Measurements from ENCODE around the gene FRMD5. TPM values are rescaled to one million over a fixed set of nuclear protein-coding genes. Genes with fewer than 3 reads are reported as not detected.

FRMD5 gene
- total RNA-seq, 1 experiment from 2014 or later = 3.9 TPM

- no peaks in the 10 kb centered on the region for H3K79me2 ChIP-seq (ENCODE audit: insufficient read depth, low read length)
- Mint-ChIP-seq H3K4me1 (peaks cover 65 to 68% of the 10 kb centered on the region in 2 experiments), H3K4me3 (no peak overlapping the region), H3K27me3 (ENCODE audit: low read depth) (peaks cover 47% of the 10 kb centered on the region), H3K27ac (no peak overlapping the region; a peak in 1 of 7 replicates), H3K9me3 (peaks cover 0 to 2% of the 10 kb centered on the region in 2 experiments; a peak in 1 of 5 replicates), H3K36me3 (ENCODE audit: insufficient read depth in 1 of 3, low read depth in 3 of 3) (no peaks in the 10 kb centered on the region)
- H2BK5ac ChIP-seq (ENCODE audit: insufficient read length, low read length) = no peak overlapping the region
- H3K4me2 ChIP-seq (ENCODE audit: insufficient read depth, insufficient read length, low read length) = no peak overlapping the region
- H3K27me3 ChIP-seq (ENCODE audit: insufficient read depth, low read length) = no peaks in the 10 kb centered on the region
- no peaks in the 10 kb centered on the region for H3K9me3 ChIP-seq (ENCODE audit: control insufficient read depth, low read depth, low read length)
- H3K79me1 ChIP-seq (ENCODE audit: insufficient read depth, low read depth, low read length, poor library complexity, severe bottlenecking) = no peaks in the 10 kb centered on the region
- H3T11ph ChIP-seq (ENCODE audit: low read length) = no peak overlapping the region
- no peak overlapping the region for H3K18ac ChIP-seq (ENCODE audit: insufficient read length, low read depth, low read length)
- no peak for DNase-seq
- peaks cover 35% of the 10 kb centered on the region for H3K4me1 ChIP-seq (ENCODE audit: insufficient read depth, low read length)
- no peaks in the 10 kb centered on the region for H3K23me2 ChIP-seq (ENCODE audit: insufficient read length, low read depth, low read length, poor library complexity, severe bottlenecking)
- no peak for TF ChIP-seq CTCF (conservative IDR thresholded peaks at IDR 0.05)
- H3K27ac ChIP-seq (ENCODE audit: insufficient read length, low read depth, low read length) = no peak overlapping the region
- no peak overlapping the region for H2AK5ac ChIP-seq (ENCODE audit: insufficient read length, low read length)
- H3K9ac ChIP-seq (ENCODE audit: extremely low read depth, insufficient read length, low read length) = no peak overlapping the region
- 100% methylated on average over 2 of the region's 3 CpGs for WGBS (ENCODE audit: extremely low coverage, insufficient read length, low lambda C conversion rate)
- H3K4ac ChIP-seq (ENCODE audit: low read depth, low read length) = no peak overlapping the region
- no peak overlapping the region for H2BK12ac ChIP-seq (ENCODE audit: insufficient read length, low read depth, low read length)
- H2BK120ac ChIP-seq (ENCODE audit: low read depth, low read length, poor library complexity, severe bottlenecking) = no peak overlapping the region
- H2AFZ ChIP-seq (ENCODE audit: low read length) = no peak overlapping the region
- H3K56ac ChIP-seq (ENCODE audit: insufficient read length, low read depth, low read length) = no peak overlapping the region
- H4K8ac ChIP-seq (replicated peaks; ENCODE audit: insufficient read length, low read depth, low read length) = no peak overlapping the region
- no peak overlapping the region for H2BK15ac ChIP-seq (ENCODE audit: low read depth, low read length)
- no peak overlapping the region for H3K14ac ChIP-seq (ENCODE audit: insufficient read depth, low read length)
- H4K91ac ChIP-seq (ENCODE audit: insufficient read length, low read depth, low read length) = no peak overlapping the region
- H4K5ac ChIP-seq (ENCODE audit: insufficient read length, low read depth, low read length) = no peak overlapping the region
- no peak overlapping the region for H2BK20ac ChIP-seq (ENCODE audit: low read depth, low read length, poor library complexity, severe bottlenecking)
- H4K20me1 ChIP-seq (ENCODE audit: control insufficient read depth, insufficient read depth, insufficient read length) = no peaks in the 10 kb centered on the region
- H3K23ac ChIP-seq (ENCODE audit: insufficient read length, low read depth, low read length) = no peak overlapping the region
Measured at GRCh38 chr15:43931119-43931518, 264.0 kb downstream of the FRMD5 start.
